K562 treated with DMSO at 1 percent for 12 hours (cell line): ENCODE results near the gene MLX. TPM values are rescaled to one million over a fixed set of nuclear protein-coding genes. Genes with fewer than 3 reads are reported as not detected.

Source experiments
- total RNA-seq: library from RNA; unstranded; fragments of 300-600 nt; gene quantifications from 2 replicates; pipeline ENCODE4 v1.2.3, GENCODE V29; 2022; ENCODE audit not compliant: insufficient read depth

The MLX gene
- 27.7 and 48.9 TPM in 2 replicates for total RNA-seq

GRCh38 chr17:42566883-42567573 lies at the start of gene MLX:
Gene MLX (plus strand): TSS chr17:42567100. CDS start chr17:42567125, 25 bp downstream.

GRCh38 chr17:42536048-42536371 lies 30.9 kb upstream of the MLX start, which contains the start of gene NAGLU:
Gene NAGLU (plus strand): TSS chr17:42536241. CDS start chr17:42536273, 32 bp downstream.

GRCh38 chr17:42552736-42553135 lies 14.2 kb upstream of the MLX start, which contains the start of gene HSD17B1:
Gene HSD17B1 (plus strand): TSS chr17:42552923. CDS start chr17:42552934, 11 bp downstream.

GRCh38 chr17:42561897-42562387 lies 5.0 kb upstream of the MLX start, which contains the start of gene COASY:
Gene COASY (plus strand): TSS chr17:42562148. CDS start chr17:42562623, 475 bp downstream.

GRCh38 chr17:42577532-42578281 lies 10.8 kb downstream of the MLX start, which contains the start of gene PSMC3IP:
Gene PSMC3IP (minus strand): TSS chr17:42577729. CDS start chr17:42577686, 43 bp downstream.

GRCh38 chr17:42609182-42609813 lies 42.4 kb downstream of the MLX start, which contains the start of the genes RETREG3 and TUBG1:
Gene RETREG3 (minus strand): TSS chr17:42609374. CDS start chr17:42609324, 50 bp downstream.
Gene TUBG1 (plus strand): TSS chr17:42609683. CDS start chr17:42609738, 55 bp downstream.

Other genes starting within 250 kb of the MLX start
- gene STAT3, start 178.7 kb upstream of the MLX start, total RNA-seq = 36.3 and 84.1 TPM in 2 replicates
- gene CAVIN1, start 143.8 kb upstream of the MLX start, total RNA-seq = 47.5 and 64.4 TPM in 2 replicates
- gene ATP6V0A1, start 108.2 kb upstream of the MLX start, total RNA-seq = 35.7 and 74.8 TPM in 2 replicates
- 13.4 and 17.2 TPM in 2 replicates for gene NAGLU, start 30.9 kb upstream of the MLX start, total RNA-seq
- gene HSD17B1, start 14.2 kb upstream of the MLX start, total RNA-seq = 5.9 and 6.6 TPM in 2 replicates
- 88.6 and 138 TPM in 2 replicates for gene COASY, start 5.0 kb upstream of the MLX start, total RNA-seq
- 38.2 and 56.8 TPM in 2 replicates for gene PSMC3IP, start 10.6 kb downstream of the MLX start, total RNA-seq
- 14.6 and 33.4 TPM in 2 replicates for gene RETREG3, start 42.3 kb downstream of the MLX start, total RNA-seq
- 113 and 147 TPM in 2 replicates for gene TUBG1, start 42.6 kb downstream of the MLX start, total RNA-seq
- not detected in 2 replicates for gene TUBG2, start 92.2 kb downstream of the MLX start, total RNA-seq
- 43.8 and 49.4 TPM in 2 replicates for gene PLEKHH3, start 109.9 kb downstream of the MLX start, total RNA-seq
- gene CCR10, start 114.7 kb downstream of the MLX start, total RNA-seq = 9.2 and 13.7 TPM in 2 replicates
- gene CNTNAP1, start 115.4 kb downstream of the MLX start, total RNA-seq = 0.24 and 2.2 TPM in 2 replicates
- 9.5 and 29.4 TPM in 2 replicates for gene EZH1, start 177.9 kb downstream of the MLX start, total RNA-seq
- gene RAMP2, start 194.1 kb downstream of the MLX start, total RNA-seq = not detected in 2 replicates
- gene VPS25, start 206.3 kb downstream of the MLX start, total RNA-seq = 138 and 158 TPM in 2 replicates
- 2.8 and 9.5 TPM in 2 replicates for gene WNK4, start 213.5 kb downstream of the MLX start, total RNA-seq
- 65.3 and 74.5 TPM in 2 replicates for gene COA3, start 231.6 kb downstream of the MLX start, total RNA-seq
- gene CNTD1, start 231.8 kb downstream of the MLX start, total RNA-seq = 0.37 and 0.66 TPM in 2 replicates